Endometrium (tissue), 2 donors: ENCODE data around the gene PLCD1.

Experiments
- FAIRE-seq: peaks from 2 replicates; lab custom pipeline; 2012; peaks lifted over from hg19 to GRCh38; lab: Jason Lieb, UNC
- donor health status: control.
- donor health status: control.

The PLCD1 gene

DNA sequence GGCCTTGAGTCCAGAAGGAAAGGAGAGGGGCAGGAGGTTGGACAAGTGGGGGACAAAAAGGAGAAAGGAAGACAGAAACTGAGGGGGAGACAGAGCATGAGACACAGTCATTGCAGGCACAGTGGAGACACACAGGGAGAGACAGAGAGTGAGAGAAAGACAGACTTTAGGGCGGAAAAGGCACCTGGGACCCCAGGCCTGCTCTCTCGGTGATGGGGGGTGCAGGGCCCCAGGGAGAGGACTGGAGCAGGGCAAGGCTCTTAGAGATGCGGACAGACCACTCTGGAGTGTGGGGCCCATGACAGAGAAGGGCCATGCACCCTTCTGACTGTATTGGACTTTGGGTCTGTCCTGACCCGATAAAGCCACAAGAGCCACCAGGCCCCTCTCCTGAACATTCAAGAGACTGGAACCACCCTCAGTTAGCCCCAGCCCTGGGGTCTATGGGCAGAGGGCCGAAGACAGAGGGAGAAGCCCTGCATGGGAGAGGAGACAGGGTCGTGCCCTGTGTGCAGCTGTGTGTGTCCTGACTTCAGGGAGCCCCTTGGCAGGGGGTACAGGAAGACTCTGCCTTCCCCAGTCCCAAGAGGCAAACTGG is 12.5 kb downstream of the PLCD1 start:
- no peak for FAIRE-seq

DNA sequence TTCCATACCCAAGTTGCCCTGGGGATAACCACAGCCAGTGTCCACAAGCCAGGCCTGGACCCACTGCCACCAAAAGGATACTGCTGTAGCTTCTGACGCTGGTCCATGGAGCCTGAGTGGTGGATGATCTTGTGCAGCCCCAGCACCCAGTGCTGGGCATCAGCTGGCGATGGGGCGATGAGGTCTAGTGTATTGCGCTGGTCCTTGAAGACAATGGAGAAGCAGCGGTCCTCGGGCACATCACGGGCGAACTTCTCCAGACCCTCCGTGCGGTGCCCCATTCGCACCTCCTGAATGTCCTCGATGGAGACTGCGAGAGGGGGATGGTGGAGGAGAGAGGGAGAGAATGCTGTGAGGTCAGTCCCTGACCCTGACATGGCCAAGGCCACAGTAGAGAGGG is 13.0 kb downstream of the PLCD1 start:
- no peak for FAIRE-seq

- FAIRE-seq = no peak
Observed at GRCh38 chr3:38015984-38016383, 13.5 kb downstream of the PLCD1 start.

DNA sequence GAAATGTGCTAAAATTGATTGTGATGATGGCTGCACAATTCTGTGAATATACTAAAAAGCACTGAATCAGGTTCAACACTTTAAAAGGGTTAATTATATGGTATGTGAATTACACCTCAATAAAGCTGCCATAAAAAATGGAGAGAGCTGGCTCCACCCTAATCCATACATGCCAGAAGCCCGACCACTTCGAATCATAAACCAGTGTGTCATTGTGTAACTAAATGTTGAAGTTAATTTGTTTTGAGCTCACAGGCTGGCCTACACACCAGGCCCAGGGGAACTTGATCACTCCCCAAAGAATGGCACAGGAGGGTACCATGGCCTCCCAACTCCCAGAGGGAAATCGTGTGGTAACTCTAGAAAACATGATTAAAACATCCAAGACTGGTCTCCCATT is 14.0 kb downstream of the PLCD1 start:
- FAIRE-seq = no peak

GRCh38 chr3:38011111-38011510 is 18.3 kb downstream of the PLCD1 start:
- FAIRE-seq = no peak

DNA sequence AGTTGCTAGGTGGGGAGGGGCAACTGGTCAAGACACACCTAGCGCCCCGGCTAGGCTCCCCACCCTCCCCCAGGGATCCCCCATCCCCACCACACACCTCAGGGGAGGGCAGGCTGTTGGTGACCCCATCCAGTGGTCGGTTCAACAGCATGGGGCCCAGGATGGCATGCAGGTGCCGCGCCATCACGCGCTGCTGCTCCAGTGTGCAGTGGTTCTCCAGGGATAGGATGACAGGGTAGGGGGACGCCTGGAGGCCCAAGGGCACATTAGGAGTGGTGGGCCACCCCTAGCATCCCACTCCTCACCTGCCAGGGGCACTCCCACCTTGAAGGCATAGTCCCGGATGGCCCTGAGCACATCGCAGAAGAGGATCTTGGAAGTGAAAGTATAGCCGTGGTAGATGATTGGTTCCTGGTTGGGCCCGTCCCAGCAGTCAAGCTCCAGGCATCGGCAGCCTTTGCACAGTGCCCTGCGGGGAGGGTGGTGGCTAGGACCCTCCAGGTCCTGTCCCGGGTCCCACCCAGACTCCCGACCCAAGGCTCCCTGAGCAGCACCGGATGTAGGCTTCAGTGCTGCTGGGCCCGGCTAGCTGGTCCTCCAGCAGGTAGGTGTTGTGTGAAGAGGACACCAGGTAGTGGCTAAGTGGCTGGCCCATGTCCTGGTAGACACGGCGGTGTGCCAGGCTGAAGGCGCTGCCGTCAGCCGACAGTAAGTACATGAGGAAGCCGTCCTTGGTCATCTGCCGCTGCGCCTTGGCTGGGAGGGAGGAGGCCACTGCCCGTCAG is 19.4 kb downstream of the PLCD1 start:
- no peak for FAIRE-seq

- no peak for FAIRE-seq
Observed at GRCh38 chr3:38008971-38009580, 20.4 kb downstream of the PLCD1 start.

GRCh38 chr3:38008191-38008701 is 21.2 kb downstream of the PLCD1 start:
- no peak for FAIRE-seq

DNA sequence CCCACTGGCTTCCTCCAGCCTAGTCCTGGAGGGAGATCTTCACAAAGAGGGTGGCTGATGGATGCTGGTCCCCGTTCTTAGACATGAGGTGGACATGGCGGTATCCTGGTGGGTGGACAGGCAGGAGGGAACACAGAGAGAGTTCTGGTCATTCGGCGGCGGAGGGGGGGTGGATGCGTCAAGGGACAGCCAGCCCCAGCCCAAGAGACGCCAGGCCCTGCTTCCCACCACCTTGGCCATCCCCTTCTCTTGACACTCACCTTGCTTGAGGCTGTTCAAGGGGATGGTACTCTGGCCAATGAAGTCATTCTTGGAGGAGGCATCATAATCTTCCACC is 21.7 kb downstream of the PLCD1 start:
- no peak for FAIRE-seq

DNA sequence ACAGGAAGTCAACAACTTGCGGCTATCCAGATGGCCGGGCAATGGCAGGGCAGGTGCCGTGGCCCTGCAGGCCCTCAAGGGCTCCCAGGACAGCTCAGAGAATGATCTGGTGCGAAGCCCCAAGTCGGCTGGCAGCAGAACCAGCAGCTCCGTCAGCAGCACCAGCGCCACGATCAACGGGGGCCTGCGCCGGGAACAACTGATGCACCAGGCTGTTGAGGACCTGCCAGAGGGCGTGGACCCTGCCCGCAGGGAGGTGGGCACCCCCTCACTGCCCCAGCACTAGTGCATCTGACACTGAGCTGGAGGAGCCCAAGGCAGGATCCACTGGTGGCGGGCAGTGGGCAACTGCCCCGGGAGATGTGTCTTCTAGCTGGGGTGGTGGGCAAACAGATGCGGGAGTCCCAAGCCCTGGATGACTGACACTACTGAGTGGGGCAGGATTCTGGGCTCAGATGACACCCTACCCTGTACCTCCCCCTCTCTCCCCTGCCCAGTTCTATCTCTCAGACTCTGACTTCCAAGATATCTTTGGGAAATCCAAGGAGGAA is 22.9 kb downstream of the PLCD1 start:
- FAIRE-seq = no peak

DNA sequence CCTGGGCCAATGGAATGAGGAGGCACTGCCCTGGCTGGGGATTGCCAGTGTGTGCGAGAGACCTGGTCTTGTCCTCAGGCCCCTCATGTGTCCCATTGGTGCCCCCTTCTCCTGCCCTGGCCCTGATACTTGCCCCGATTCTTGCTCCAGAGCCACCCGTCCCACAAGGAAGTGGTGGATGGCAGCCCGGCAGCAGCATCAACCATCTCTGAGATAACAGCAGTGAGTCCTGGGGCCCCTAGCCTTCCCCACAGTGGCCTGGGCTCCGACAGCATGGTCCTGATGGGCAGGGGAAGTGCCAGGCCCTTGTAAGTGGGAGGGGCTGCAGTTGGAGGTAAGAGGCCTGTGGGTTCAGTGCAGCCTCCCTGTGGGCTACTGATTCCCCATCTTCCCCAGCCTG is 23.4 kb downstream of the PLCD1 start:
- no peak for FAIRE-seq

- no peak for FAIRE-seq
Observed at GRCh38 chr3:38005076-38006020, 24.1 kb downstream of the PLCD1 start.

- FAIRE-seq = no peak
Observed at GRCh38 chr3:38004415-38005075, 24.9 kb downstream of the PLCD1 start.

- no peak for FAIRE-seq
Observed at GRCh38 chr3:38003817-38004414, 25.5 kb downstream of the PLCD1 start.

GRCh38 chr3:38003371-38003816 is 26.0 kb downstream of the PLCD1 start:
- FAIRE-seq = no peak

DNA sequence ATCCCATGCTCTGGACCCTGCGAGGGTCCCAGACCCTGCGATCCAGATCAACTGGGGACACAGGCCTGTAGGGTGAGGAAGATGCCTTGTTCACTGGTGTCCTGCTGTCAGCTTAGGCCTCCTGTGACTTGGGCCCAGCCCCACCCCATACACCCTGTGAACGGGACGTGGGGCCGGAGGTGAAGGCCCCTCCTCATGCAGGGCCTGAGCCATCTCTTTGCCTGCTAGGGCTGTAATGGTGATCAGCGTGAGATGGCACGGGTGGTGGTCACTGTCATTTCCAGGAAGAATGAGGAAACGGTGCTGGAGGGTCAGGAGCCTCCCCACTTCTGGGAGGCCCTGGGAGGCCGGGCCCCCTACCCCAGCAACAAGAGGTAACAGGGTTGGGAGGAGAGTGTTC is 26.5 kb downstream of the PLCD1 start:
- FAIRE-seq = no peak

DNA sequence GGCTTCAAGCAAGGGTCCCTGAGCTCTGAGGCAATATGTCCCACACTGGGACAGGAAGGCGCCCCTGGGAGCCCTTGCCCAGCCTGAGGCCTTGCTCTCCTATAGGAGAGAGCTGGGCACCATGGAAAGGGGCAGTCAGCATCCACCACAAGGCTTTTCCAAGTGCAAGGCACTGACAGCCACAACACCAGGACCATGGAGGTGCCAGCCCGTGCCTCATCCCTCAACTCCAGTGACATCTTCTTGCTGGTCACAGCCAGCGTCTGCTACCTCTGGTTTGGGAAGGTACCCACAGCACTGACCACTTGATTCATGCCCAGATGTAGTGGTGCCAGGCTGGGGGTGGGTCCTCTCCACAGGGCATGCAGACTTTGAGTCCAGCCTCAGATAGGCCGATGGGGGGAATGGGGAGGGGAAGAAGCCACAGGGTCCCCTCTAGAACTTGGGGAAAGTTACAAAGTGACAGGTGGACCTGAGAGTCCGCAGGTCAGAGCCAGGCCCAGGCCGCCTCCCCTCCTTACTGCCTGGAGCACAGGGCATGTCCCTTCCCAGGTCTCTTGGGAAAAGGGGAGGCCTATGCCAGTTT is 27.1 kb downstream of the PLCD1 start:
- no peak for FAIRE-seq

- FAIRE-seq = no peak
Observed at GRCh38 chr3:38001456-38002081, 27.9 kb downstream of the PLCD1 start.

GRCh38 chr3:38000965-38001455 is 28.4 kb downstream of the PLCD1 start:
- no peak for FAIRE-seq
